WTC11 (cell line): ENCODE results near the gene RFX3. TPM values are rescaled to one million over a fixed set of nuclear protein-coding genes. Genes with fewer than 3 reads are reported as not detected.

Source experiments
- ATAC-seq: fragments of 200-7000 bp; cut with Tn5 transposase; 2 replicates; pipeline ENCODE4 v1.10.0; 2021; ENCODE audit warnings: mild to moderate bottlenecking, moderate library complexity
- CTCF ChIA-PET: fragments of 300-600 bp; sonication (Branson Sonifier 250); formaldehyde crosslinking; loops from one replicate; lab custom pipeline; 2021; ENCODE audit warnings: antibody characterized with exemption; lab: Charles Lee
- POLR2A ChIA-PET: fragments of 350-600 bp; sonication (Branson Sonifier 250); formaldehyde crosslinking; loops from one replicate; lab custom pipeline; 2021; ENCODE audit warnings: antibody characterized with exemption; lab: Charles Lee
- DNase-seq: peaks from one replicate; pipeline ENCODE4 v3.0.0; 2021; ENCODE audit warnings: low spot score
- H3K27ac Mint-ChIP-seq: 2 replicates; pipeline ENCODE4 v1.8.0; 2021; ENCODE audit warnings: mixed read lengths
- H3K27me3 Mint-ChIP-seq: 2 replicates; pipeline ENCODE4 v1.8.0; 2021; ENCODE audit warnings: low read depth, mild to moderate bottlenecking, moderate library complexity, mixed read lengths
- H3K36me3 Mint-ChIP-seq: 2 replicates; pipeline ENCODE4 v1.8.0; 2021; ENCODE audit warnings: mixed read lengths
- H3K4me1 Mint-ChIP-seq: 2 replicates; pipeline ENCODE4 v1.8.0; 2022; ENCODE audit warnings: mixed read lengths
- H3K4me3 Mint-ChIP-seq: 2 replicates; pipeline ENCODE4 v1.8.0; 2021; ENCODE audit warnings: mild to moderate bottlenecking, moderate library complexity, mixed read lengths
- H3K9me3 Mint-ChIP-seq: 2 replicates; pipeline ENCODE4 v1.8.0; 2021; ENCODE audit warnings: mixed read lengths
- AFF4 ChIP-seq: sonication (generic); formaldehyde crosslinking; IDR thresholded peaks from 2 replicates; pipeline ENCODE4 v1.8.1; 2023; ENCODE audit warnings: mild to moderate bottlenecking, missing genetic modification reagents, borderline replicate concordance
- CREB1 ChIP-seq: sonication (generic); formaldehyde crosslinking; IDR thresholded peaks from 2 replicates; pipeline ENCODE4 v1.8.0; 2023; ENCODE audit warnings: mild to moderate bottlenecking, missing genetic modification reagents
- CREM ChIP-seq: sonication (generic); formaldehyde crosslinking; IDR thresholded peaks from 2 replicates; pipeline ENCODE4 v1.8.1; 2022; ENCODE audit warnings: mild to moderate bottlenecking, missing genetic modification reagents, moderate library complexity
- ELF4 ChIP-seq: sonication (generic); formaldehyde crosslinking; IDR thresholded peaks from 2 replicates; pipeline ENCODE4 v1.8.1; 2022; ENCODE audit warnings: low read depth, mild to moderate bottlenecking, moderate library complexity, missing genetic modification reagents
- ETV6 ChIP-seq: sonication (generic); formaldehyde crosslinking; IDR thresholded peaks from 2 replicates; pipeline ENCODE4 v1.8.1; 2022; ENCODE audit warnings: mild to moderate bottlenecking, missing genetic modification reagents
- GTF2I ChIP-seq: fragments of 250-450 bp; sonication (Bioruptor Pico); conservative IDR thresholded peaks from 2 replicates; pipeline ENCODE4 v1.4.0; 2021; ENCODE audit warnings: mild to moderate bottlenecking
- IRF1 ChIP-seq: sonication (generic); formaldehyde crosslinking; IDR thresholded peaks from 2 replicates; pipeline ENCODE4 v1.8.0; 2023; ENCODE audit warnings: missing genetic modification reagents
- IRF2 ChIP-seq: sonication (generic); formaldehyde crosslinking; IDR thresholded peaks from 2 replicates; pipeline ENCODE4 v1.8.0; 2022; ENCODE audit warnings: low read depth, missing genetic modification reagents, borderline replicate concordance
- KAT7 ChIP-seq: sonication (generic); formaldehyde crosslinking; IDR thresholded peaks from 2 replicates; pipeline ENCODE4 v1.8.1; 2023; ENCODE audit warnings: missing genetic modification reagents, mild to moderate bottlenecking, borderline replicate concordance
- NFYB ChIP-seq: sonication (generic); formaldehyde crosslinking; conservative IDR thresholded peaks from 2 replicates; pipeline ENCODE4 v1.8.0; 2022; ENCODE audit warnings: low read depth, missing genetic modification reagents
- RELA ChIP-seq: sonication (generic); formaldehyde crosslinking; IDR thresholded peaks from 2 replicates; pipeline ENCODE4 v1.8.1; 2022; ENCODE audit warnings: missing genetic modification reagents, mild to moderate bottlenecking, borderline replicate concordance
- RORB ChIP-seq: fragments of 250-450 bp; sonication (Bioruptor Pico); IDR thresholded peaks from 2 replicates; pipeline ENCODE4 v1.9.0; 2021; ENCODE audit warnings: mild to moderate bottlenecking
- TCF7 ChIP-seq: sonication (generic); formaldehyde crosslinking; IDR thresholded peaks from 2 replicates; pipeline ENCODE4 v1.8.0; 2022; ENCODE audit warnings: mild to moderate bottlenecking, low read depth, missing genetic modification reagents, moderate library complexity
- TEAD4 ChIP-seq: sonication (generic); formaldehyde crosslinking; IDR thresholded peaks from 2 replicates; pipeline ENCODE4 v1.8.0; 2022; ENCODE audit warnings: mild to moderate bottlenecking, missing genetic modification reagents
- ZNF317 ChIP-seq: sonication (generic); formaldehyde crosslinking; IDR thresholded peaks from 2 replicates; pipeline ENCODE4 v1.8.1; 2023; ENCODE audit warnings: low read depth, mild to moderate bottlenecking, moderate library complexity, missing genetic modification reagents, borderline replicate concordance
- ZNF396 ChIP-seq: fragments of 250-450 bp; sonication (Bioruptor Pico); IDR thresholded peaks from 2 replicates; pipeline ENCODE4 v1.8.0; 2021; ENCODE audit warnings: mild to moderate bottlenecking, moderate library complexity, borderline replicate concordance
- ZNF416 ChIP-seq: fragments of 250-450 bp; sonication (Bioruptor Pico); IDR thresholded peaks from 2 replicates; pipeline ENCODE4 v1.9.0; 2021; ENCODE audit warnings: mild to moderate bottlenecking, inconsistent platforms
- total RNA-seq: library from RNA; stranded (reverse); gene quantifications from 3 replicates; pipeline ENCODE4 v1.2.3, GENCODE V29; 2021
- TF ChIP-seq, protein P1 (sequence below): sonication (generic); formaldehyde crosslinking; IDR thresholded peaks from 2 replicates; pipeline ENCODE4 v1.8.0; 2022; ENCODE audit warnings: mild to moderate bottlenecking, missing genetic modification reagents
- TF ChIP-seq, protein P2 (sequence below): sonication (generic); formaldehyde crosslinking; IDR thresholded peaks from 2 replicates; pipeline ENCODE4 v1.8.1; 2023; ENCODE audit warnings: mild to moderate bottlenecking, moderate library complexity, missing genetic modification reagents
- TF ChIP-seq, protein P3 (sequence below): fragments of 250-450 bp; sonication (Bioruptor Pico); IDR thresholded peaks from 2 replicates; pipeline ENCODE4 v1.9.0; 2021; ENCODE audit warnings: mild to moderate bottlenecking
- TF ChIP-seq, protein P4 (sequence below): fragments of 250-450 bp; sonication (Bioruptor Pico); IDR thresholded peaks from 2 replicates; pipeline ENCODE4 v1.9.0; 2021; ENCODE audit warnings: mild to moderate bottlenecking, borderline replicate concordance

Gene RFX3
- total RNA-seq, 1 experiment from 2014 or later = 13.7 TPM

DNA sequence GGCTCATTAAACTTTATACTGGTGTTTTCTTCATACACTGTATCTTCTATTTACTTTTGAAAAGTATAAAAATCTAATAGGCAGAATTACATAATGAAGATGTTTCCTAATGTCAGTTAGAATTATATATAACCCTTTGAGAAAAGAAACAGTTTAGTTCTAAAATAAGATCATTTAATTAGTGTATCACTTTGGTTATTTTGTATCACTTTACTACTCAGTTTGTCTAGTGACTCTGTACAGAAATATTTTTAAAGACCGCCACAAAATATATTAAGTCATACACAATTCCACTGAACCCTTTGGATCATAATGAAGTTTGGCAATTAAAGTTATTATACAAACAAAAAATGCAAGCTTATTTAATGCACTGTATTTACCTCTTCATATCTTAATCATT lies 15.0 kb downstream of the RFX3 start:
- DNase-seq = no peak
- Mint-ChIP-seq H3K4me3 (no peak overlapping the region), H3K27me3 (no peaks in the 10 kb centered on the region), H3K27ac (no peak overlapping the region)
- TF ChIP-seq IRF2 = no peak
- TF ChIP-seq, protein P1, sequence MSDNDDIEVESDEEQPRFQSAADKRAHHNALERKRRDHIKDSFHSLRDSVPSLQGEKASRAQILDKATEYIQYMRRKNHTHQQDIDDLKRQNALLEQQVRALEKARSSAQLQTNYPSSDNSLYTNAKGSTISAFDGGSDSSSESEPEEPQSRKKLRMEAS (CRISPR knock-in tag) = no peak
- no peak for TF ChIP-seq AFF4 (CRISPR knock-in tag)
- no peak for TF ChIP-seq RORB
- TF ChIP-seq ZNF396 (CRISPR knock-in tag) = no peak
- no peak for TF ChIP-seq KAT7 (CRISPR knock-in tag)
- TF ChIP-seq, protein P2, sequence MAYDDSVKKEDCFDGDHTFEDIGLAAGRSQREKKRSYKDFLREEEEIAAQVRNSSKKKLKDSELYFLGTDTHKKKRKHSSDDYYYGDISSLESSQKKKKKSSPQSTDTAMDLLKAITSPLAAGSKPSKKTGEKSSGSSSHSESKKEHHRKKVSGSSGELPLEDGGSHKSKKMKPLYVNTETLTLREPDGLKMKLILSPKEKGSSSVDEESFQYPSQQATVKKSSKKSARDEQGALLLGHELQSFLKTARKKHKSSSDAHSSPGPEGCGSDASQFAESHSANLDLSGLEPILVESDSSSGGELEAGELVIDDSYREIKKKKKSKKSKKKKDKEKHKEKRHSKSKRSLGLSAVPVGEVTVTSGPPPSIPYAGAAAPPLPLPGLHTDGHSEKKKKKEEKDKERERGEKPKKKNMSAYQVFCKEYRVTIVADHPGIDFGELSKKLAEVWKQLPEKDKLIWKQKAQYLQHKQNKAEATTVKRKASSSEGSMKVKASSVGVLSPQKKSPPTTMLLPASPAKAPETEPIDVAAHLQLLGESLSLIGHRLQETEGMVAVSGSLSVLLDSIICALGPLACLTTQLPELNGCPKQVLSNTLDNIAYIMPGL (CRISPR knock-in tag) = no peak
- no peak for TF ChIP-seq RELA (CRISPR knock-in tag)
- no peak for TF ChIP-seq TEAD4 (CRISPR knock-in tag)
- TF ChIP-seq CREM (CRISPR knock-in tag) = no peak
- TF ChIP-seq TCF7 (CRISPR knock-in tag) = no peak
- TF ChIP-seq, all 79 proteins: peak for 0
- Mint-ChIP-seq H3K36me3 (no peaks in the 10 kb centered on the region), H3K9me3 (no peaks in the 10 kb centered on the region), H3K4me1 (peaks cover 57% of the 10 kb centered on the region)
- CTCF ChIA-PET = no interaction called here
- POLR2A ChIA-PET = no interaction called here
- ATAC-seq = no peak

DNA sequence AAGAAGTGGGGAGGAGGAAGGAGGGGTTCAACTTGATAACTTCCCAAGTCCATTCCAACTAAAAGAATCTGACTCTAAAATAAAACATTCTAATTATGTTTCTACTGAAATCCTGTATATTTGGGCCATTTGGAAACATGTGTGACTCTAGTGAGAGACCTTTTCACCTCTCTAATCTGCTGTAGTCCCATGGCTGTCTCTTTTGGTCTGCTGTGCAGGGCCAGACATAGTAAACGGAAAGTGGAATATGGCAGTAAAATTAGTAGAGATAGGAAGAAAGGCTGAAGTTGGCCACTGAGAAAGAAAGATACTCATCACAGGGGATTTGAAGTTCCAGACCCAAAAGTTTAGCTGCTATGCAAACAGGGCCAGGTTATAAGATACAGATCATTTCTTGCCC lies 15.9 kb downstream of the RFX3 start:
- ChIA-PET CTCF (no interaction called here), POLR2A (no interaction called here)
- ATAC-seq = no peak
- Mint-ChIP-seq H3K27me3 (no peaks in the 10 kb centered on the region), H3K4me3 (no peak overlapping the region), H3K36me3 (no peaks in the 10 kb centered on the region), H3K27ac (peak overlapping the region; percentile 90), H3K9me3 (no peaks in the 10 kb centered on the region), H3K4me1 (peaks cover 57% of the 10 kb centered on the region)
- no peak for DNase-seq
- TF ChIP-seq, protein P3, sequence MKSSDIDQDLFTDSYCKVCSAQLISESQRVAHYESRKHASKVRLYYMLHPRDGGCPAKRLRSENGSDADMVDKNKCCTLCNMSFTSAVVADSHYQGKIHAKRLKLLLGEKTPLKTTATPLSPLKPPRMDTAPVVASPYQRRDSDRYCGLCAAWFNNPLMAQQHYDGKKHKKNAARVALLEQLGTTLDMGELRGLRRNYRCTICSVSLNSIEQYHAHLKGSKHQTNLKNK = no peak
- no peak for TF ChIP-seq KAT7 (CRISPR knock-in tag)
- no peak for TF ChIP-seq IRF2
- no peak for TF ChIP-seq RORB
- no peak for TF ChIP-seq ZNF317 (CRISPR knock-in tag)
- TF ChIP-seq, protein P2 (CRISPR knock-in tag) = no peak
- TF ChIP-seq, protein P4, sequence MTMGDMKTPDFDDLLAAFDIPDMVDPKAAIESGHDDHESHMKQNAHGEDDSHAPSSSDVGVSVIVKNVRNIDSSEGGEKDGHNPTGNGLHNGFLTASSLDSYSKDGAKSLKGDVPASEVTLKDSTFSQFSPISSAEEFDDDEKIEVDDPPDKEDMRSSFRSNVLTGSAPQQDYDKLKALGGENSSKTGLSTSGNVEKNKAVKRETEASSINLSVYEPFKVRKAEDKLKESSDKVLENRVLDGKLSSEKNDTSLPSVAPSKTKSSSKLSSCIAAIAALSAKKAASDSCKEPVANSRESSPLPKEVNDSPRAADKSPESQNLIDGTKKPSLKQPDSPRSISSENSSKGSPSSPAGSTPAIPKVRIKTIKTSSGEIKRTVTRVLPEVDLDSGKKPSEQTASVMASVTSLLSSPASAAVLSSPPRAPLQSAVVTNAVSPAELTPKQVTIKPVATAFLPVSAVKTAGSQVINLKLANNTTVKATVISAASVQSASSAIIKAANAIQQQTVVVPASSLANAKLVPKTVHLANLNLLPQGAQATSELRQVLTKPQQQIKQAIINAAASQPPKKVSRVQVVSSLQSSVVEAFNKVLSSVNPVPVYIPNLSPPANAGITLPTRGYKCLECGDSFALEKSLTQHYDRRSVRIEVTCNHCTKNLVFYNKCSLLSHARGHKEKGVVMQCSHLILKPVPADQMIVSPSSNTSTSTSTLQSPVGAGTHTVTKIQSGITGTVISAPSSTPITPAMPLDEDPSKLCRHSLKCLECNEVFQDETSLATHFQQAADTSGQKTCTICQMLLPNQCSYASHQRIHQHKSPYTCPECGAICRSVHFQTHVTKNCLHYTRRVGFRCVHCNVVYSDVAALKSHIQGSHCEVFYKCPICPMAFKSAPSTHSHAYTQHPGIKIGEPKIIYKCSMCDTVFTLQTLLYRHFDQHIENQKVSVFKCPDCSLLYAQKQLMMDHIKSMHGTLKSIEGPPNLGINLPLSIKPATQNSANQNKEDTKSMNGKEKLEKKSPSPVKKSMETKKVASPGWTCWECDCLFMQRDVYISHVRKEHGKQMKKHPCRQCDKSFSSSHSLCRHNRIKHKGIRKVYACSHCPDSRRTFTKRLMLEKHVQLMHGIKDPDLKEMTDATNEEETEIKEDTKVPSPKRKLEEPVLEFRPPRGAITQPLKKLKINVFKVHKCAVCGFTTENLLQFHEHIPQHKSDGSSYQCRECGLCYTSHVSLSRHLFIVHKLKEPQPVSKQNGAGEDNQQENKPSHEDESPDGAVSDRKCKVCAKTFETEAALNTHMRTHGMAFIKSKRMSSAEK = no peak
- TF ChIP-seq ETV6 (CRISPR knock-in tag) = no peak
- TF ChIP-seq GTF2I (CRISPR knock-in tag) = no peak
- TF ChIP-seq ELF4 (CRISPR knock-in tag) = no peak
- no peak for TF ChIP-seq ZNF416 (CRISPR knock-in tag)
- TF ChIP-seq CREB1 (CRISPR knock-in tag) = no peak
- TF ChIP-seq NFYB (CRISPR knock-in tag) = no peak
- no peak for TF ChIP-seq IRF1 (CRISPR knock-in tag)
